Stimulated activated CD4-positive, alpha-beta T cell treated with anti-CD3 and anti-CD28 coated beads, Interleukin-15, amount 100 ng/mL, for 48 hours (primary cell): ENCODE measurements around the gene SQOR.

Source experiments
- DNase-seq, 2 donors: peaks; one replicate each; pipeline ENCODE4 v3.0.0-alpha.2; 2020; ENCODE audit warnings: low read depth in 2 of 2

Gene SQOR

GRCh38 chr15:45705510-45706473, 71.0 kb downstream of the SQOR start:
- DNase-seq: peak; percentile 36 to 61

- DNase-seq: no peak
Measured at GRCh38 chr15:45710657-45711056, 75.8 kb downstream of the SQOR start.

GRCh38 chr15:45714590-45715488, 80.0 kb downstream of the SQOR start:
- peak; percentile 40 to 42 for DNase-seq

- no peak for DNase-seq
Measured at GRCh38 chr15:45715528-45715927, 80.7 kb downstream of the SQOR start.

GRCh38 chr15:45719490-45719889, 84.7 kb downstream of the SQOR start:
- DNase-seq: no peak

GRCh38 chr15:45720183-45720582, 85.4 kb downstream of the SQOR start:
- DNase-seq: no peak

- DNase-seq: no peak
Measured at GRCh38 chr15:45728641-45729040, 93.8 kb downstream of the SQOR start.

- no peak for DNase-seq
Measured at GRCh38 chr15:45729141-45729540, 94.3 kb downstream of the SQOR start.

GRCh38 chr15:45731343-45731742, 96.5 kb downstream of the SQOR start:
- no peak for DNase-seq

- DNase-seq: no peak
Measured at GRCh38 chr15:45732662-45733061, 97.8 kb downstream of the SQOR start.

GRCh38 chr15:45734260-45734711, 99.5 kb downstream of the SQOR start:
- DNase-seq: no peak
